ENCODE measurements around the gene WDR62. TPM values are rescaled to one million over a fixed set of nuclear protein-coding genes. Genes with fewer than 3 reads are reported as not detected.

Gene WDR62
- total RNA-seq, 1 donor from 2014 or later = 12.5 TPM

DNA sequence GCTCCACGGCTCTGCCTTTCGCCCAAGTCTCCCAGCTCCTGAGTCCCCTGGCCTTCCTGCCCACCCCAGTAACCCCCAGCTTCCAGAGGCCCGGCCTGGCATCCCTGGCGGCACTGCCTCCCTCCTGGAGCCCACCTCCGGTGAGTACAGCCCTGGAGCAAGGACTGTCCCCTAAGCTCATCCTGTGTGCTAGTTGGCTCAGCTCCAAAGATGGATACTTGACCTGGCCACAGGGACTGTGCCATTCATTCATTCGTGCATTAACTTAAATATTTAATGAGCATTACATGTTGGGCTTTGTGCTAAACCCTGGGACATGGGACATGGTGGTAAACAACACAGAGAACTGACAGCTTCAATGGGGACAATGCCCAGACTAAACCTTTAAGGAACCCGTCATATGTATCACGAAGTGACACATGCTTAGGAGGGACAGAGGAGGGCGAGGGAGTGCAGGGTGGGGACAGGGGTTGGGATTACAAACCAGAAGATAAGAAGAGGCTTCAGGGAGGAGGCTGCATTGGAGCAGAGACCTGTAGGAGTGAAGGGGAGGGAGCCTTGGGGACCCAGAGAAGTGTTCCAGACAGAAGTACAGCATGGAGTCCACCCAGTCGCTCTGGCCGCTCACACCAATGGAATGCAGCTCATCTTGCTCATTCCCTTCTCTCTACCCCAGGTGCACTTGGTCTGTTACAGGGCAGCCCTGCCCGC lies 49.3 kb downstream of the WDR62 start:
- TF ChIP-seq, protein P1, sequence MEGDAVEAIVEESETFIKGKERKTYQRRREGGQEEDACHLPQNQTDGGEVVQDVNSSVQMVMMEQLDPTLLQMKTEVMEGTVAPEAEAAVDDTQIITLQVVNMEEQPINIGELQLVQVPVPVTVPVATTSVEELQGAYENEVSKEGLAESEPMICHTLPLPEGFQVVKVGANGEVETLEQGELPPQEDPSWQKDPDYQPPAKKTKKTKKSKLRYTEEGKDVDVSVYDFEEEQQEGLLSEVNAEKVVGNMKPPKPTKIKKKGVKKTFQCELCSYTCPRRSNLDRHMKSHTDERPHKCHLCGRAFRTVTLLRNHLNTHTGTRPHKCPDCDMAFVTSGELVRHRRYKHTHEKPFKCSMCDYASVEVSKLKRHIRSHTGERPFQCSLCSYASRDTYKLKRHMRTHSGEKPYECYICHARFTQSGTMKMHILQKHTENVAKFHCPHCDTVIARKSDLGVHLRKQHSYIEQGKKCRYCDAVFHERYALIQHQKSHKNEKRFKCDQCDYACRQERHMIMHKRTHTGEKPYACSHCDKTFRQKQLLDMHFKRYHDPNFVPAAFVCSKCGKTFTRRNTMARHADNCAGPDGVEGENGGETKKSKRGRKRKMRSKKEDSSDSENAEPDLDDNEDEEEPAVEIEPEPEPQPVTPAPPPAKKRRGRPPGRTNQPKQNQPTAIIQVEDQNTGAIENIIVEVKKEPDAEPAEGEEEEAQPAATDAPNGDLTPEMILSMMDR (conservative IDR thresholded peaks at IDR 0.05) = no peak
- H3K36me3 Mint-ChIP-seq = no peaks in the 10 kb centered on the region
- H3K27me3 Mint-ChIP-seq = no peaks in the 10 kb centered on the region
- no peak for DNase-seq (ENCODE audit: extremely low spot score, unreplicated experiment)
- no peak overlapping the region for H3K27ac Mint-ChIP-seq
- H3K4me3 Mint-ChIP-seq = no peak overlapping the region
- no peaks in the 10 kb centered on the region for H3K9me3 Mint-ChIP-seq
- H3K4me1 Mint-ChIP-seq (ENCODE audit: unreplicated experiment) = no peaks in the 10 kb centered on the region

DNA sequence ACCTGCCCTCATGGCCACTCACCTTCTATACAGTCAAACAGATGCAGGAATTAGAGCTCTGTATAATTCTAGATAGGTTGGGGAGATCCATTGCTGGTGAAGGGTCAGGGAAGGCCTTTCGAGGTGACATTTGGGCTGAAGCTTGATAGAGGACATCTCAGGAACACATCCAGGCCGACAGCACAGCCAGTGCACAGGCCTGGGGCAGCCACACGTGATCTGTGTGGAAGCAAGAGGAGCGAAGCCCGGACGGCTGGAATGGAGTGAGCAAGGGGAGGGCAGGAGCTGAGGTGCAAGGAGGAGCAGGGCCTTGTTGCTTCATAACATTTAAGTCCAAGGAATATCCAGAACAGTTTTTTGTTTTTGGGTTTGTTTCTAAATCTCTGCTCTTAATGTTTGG lies 51.7 kb downstream of the WDR62 start:
- no peaks in the 10 kb centered on the region for H3K36me3 Mint-ChIP-seq

GRCh38 chr19:36106991-36107390 lies 52.3 kb downstream of the WDR62 start:
- H3K9me3 Mint-ChIP-seq = no peaks in the 10 kb centered on the region
- DNase-seq (ENCODE audit: extremely low spot score, unreplicated experiment) = no peak
- no peaks in the 10 kb centered on the region for H3K27me3 Mint-ChIP-seq
- no peaks in the 10 kb centered on the region for H3K4me1 Mint-ChIP-seq (ENCODE audit: unreplicated experiment)
- no peak overlapping the region for H3K4me3 Mint-ChIP-seq
- TF ChIP-seq, protein P1 (conservative IDR thresholded peaks at IDR 0.05) = no peak
- H3K27ac Mint-ChIP-seq = no peak overlapping the region
- H3K36me3 Mint-ChIP-seq = no peaks in the 10 kb centered on the region

More for the DNA sequence above, 51.7 kb downstream of the WDR62 start:
- TF ChIP-seq, protein P1 (conservative IDR thresholded peaks at IDR 0.05) = no peak
- H3K27me3 Mint-ChIP-seq = no peaks in the 10 kb centered on the region
- H3K4me3 Mint-ChIP-seq = no peak overlapping the region
- no peaks in the 10 kb centered on the region for H3K4me1 Mint-ChIP-seq (ENCODE audit: unreplicated experiment)
- no peaks in the 10 kb centered on the region for H3K9me3 Mint-ChIP-seq
- no peak for DNase-seq (ENCODE audit: extremely low spot score, unreplicated experiment)
- no peak overlapping the region for H3K27ac Mint-ChIP-seq

DNA sequence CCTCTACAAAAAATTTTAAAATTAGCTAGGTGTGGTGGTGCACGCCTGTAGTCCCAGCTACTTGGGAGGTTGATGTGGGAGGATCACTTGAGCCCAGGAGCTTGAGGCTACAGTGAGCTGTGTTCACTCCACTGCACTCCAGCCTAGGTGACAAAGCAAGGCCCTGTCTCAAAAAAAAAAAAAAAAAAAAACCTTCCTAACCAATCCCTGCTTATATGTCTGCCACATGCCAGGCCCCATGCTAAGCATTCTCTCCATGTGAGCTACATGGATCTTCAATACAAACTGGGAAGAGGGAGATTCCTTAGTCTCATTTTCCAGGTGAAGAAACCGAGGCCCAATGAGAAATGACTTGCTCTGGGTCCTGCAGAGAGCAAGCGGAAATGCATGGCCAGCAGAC lies 54.0 kb downstream of the WDR62 start:
- H3K4me3 Mint-ChIP-seq = no peak overlapping the region
- no peaks in the 10 kb centered on the region for H3K27me3 Mint-ChIP-seq
- peaks cover 4% of the 10 kb centered on the region for H3K36me3 Mint-ChIP-seq
- TF ChIP-seq, protein P1 (conservative IDR thresholded peaks at IDR 0.05) = no peak
- no peak for DNase-seq (ENCODE audit: extremely low spot score, unreplicated experiment)
- H3K9me3 Mint-ChIP-seq = no peaks in the 10 kb centered on the region
- H3K4me1 Mint-ChIP-seq (ENCODE audit: unreplicated experiment) = peaks cover 2% of the 10 kb centered on the region
- H3K27ac Mint-ChIP-seq = no peak overlapping the region

- Mint-ChIP-seq H3K27me3 (peaks cover 3% of the 10 kb centered on the region), H3K27ac (peak within 1 kb of the TSS; percentile 16), H3K4me3 (peak within 1 kb of the TSS; percentile 29), H3K4me1 (ENCODE audit: unreplicated experiment) (peaks cover 9% of the 10 kb centered on the region), H3K36me3 (peaks cover 9% of the 10 kb centered on the region), H3K9me3 (no peaks in the 10 kb centered on the region)
- TF ChIP-seq, protein P1 (conservative IDR thresholded peaks at IDR 0.05) = no peak
- no peak for DNase-seq (ENCODE audit: extremely low spot score, unreplicated experiment)
These were observed 55.9 kb downstream of the WDR62 start, which contains the start of gene OVOL3 for GRCh38 chr19:36110487-36111199. Gene OVOL3, plus strand, starts transcription at chr19:36111143. Its CDS starts 60 bp downstream, at chr19:36111203.

Measured in type B pancreatic cell (in vitro differentiated cells).